LHCN-M2 (cell line): Measurements from ENCODE around the gene FBXW7. TPM values are rescaled to one million over a fixed set of nuclear protein-coding genes. Genes with fewer than 3 reads are reported as not detected.

Experiments used
- DNase-seq: peaks from one replicate; pipeline ENCODE4 v3.0.0-alpha.2; 2012; ENCODE audit warnings: low read depth
- total RNA-seq: library from RNA; depleted of rRNA; stranded (reverse); fragments of >200 nt; gene quantifications from 2 replicates; pipeline ENCODE4 v1.2.3, GENCODE V29; 2014

The FBXW7 gene
- total RNA-seq, 1 experiment from 2014 or later = 20.1 TPM

DNA sequence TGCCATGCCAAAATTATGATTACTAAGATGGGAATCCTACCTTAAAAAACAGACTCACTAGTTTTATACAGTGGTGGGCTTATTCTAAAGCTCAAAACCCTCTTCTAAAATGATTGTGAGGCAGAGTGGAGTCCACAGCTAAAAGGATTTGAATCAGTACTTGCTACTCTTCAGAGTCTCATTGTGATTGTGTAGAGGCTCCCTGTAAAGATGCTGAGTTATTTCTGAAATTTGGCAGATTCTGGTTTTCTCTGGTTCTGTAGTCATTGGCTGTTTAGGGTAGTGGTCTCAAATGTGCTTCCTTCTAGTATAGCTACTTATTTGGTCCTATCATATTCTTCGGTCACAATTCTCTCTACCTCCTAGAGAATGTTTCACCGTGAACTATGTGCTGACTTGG lies 104.1 kb downstream of the FBXW7 start:
- DNase-seq = no peak

DNA sequence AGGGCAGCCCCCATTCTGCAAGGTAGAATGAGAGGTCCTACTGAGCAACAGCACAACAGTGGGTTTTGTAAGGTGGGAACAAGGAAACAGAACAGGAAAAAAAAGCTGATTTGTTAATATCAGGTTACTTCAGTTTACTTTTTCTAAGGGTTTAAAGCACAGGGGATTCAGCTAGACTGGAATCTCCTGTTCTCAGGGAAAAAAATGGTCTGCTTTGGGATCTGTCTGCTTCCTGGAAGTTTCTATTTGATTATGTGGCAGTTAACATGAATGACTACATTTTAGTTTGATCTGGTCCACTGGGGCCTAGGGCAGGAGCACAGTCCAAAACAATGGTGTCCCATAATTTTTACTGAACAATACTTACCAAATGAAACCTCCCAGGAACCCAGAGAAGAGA lies 104.6 kb downstream of the FBXW7 start:
- no peak for DNase-seq

GRCh38 chr4:152430507-152430906 lies 105.4 kb downstream of the FBXW7 start:
- no peak for DNase-seq

GRCh38 chr4:152427981-152428380 lies 107.9 kb downstream of the FBXW7 start:
- DNase-seq = peak; percentile 19

DNA sequence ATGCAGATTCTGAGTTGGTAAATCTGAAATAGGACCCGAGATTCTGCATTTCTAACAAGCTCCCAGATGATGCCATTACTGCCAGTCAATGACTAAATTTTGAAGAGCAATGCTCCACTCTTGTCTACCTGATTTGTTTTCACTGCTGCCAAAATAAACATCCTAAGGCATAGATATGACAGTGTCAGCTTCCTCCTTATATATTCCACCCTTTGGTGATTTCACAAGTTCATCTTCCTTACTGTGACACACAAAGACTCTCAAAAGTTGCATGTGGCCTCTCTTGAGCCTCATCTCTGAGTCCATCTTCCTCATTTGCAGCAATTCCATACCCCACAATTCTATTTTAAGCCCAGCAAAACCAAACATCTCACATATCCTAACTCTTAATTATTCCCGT lies 110.9 kb downstream of the FBXW7 start:
- DNase-seq = no peak

GRCh38 chr4:152424396-152424795 lies 111.5 kb downstream of the FBXW7 start:
- no peak for DNase-seq

DNA sequence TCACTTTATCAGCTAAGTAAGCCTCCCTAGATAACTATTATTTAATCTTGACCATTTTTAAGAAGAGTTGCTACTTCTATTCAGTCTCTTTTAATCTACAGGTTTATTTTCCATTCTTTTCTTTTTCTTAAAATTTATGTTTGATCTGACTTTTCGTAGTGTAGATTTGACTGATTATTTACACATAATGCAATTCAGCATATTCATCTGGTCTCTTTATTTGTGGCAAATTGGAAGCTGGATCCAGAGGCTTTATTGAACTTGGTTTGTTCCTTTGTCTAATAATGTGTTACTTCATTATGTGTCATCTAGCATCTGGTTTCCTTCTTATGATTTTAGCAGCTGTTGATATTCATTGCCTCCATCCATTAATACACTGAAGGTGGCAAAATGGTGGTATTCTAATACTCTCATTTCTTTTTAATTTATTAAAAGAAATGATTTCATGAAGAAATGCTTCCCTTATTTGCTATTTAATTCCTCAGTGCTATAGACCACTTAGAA lies 113.0 kb downstream of the FBXW7 start:
- peak; percentile 64 for DNase-seq

DNA sequence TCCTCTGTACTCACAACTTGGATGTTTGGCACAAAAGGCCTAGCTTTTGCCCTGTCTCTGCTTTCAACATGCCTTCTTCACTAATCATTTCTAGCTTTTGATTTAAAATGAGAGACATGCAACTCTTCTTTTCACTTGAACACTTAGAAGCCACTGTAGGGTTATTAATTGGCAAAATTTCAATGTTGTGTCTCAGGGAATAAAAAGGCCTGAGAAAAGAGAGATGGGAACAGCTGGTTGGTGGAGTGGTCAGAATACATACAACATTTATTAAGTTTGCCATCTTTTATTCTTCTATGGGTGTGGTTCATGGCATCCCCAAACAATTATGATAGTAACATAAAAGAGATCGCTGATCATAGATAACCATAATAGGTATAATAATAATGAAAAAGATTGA lies 114.3 kb downstream of the FBXW7 start:
- DNase-seq = peak; percentile 71

DNA sequence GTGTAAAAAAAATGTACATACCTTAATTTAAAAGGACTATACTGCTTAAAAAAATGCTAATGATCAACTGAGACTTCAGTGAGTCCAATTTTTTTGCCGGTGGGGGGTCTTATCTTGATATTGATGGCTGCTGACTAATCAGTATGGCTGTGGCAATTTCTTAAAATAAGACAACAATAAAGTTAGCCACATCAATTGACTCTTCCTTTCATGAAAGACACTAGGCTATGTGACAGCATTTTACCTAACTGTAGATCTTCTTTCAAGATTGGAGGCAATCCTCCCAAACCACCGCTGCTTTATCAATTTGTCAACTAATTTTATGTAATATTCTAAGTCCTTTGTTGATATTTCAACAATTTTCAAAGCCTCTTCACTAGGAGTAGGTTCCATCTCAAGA lies 116.1 kb downstream of the FBXW7 start:
- DNase-seq = no peak

GRCh38 chr4:152417673-152418072 lies 118.2 kb downstream of the FBXW7 start:
- no peak for DNase-seq

GRCh38 chr4:152415980-152416379 lies 119.9 kb downstream of the FBXW7 start:
- DNase-seq = peak; percentile 40

- peak; percentile 42 for DNase-seq
These were observed 127.2 kb downstream of the FBXW7 start for GRCh38 chr4:152408514-152409327.

GRCh38 chr4:152401424-152401823 lies 134.5 kb downstream of the FBXW7 start:
- DNase-seq = no peak

DNA sequence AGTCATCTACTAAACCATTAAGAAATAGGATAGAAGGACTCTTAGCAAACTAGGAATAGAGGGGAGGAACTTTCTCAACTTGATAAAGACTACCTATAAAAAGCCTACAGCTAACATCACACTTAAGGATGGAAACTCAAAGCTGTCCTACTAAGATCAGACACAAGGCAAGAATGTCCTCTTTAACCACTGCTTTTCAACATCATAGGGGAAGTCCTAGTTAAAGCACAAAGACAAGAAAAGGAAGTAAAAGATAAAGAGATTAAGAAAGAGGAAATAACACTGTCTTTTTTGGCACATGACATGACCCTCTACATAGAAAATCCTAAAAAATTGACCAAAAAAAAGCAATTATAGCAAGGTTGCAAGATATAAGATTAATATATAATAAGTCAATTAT lies 136.6 kb downstream of the FBXW7 start:
- DNase-seq = no peak

DNA sequence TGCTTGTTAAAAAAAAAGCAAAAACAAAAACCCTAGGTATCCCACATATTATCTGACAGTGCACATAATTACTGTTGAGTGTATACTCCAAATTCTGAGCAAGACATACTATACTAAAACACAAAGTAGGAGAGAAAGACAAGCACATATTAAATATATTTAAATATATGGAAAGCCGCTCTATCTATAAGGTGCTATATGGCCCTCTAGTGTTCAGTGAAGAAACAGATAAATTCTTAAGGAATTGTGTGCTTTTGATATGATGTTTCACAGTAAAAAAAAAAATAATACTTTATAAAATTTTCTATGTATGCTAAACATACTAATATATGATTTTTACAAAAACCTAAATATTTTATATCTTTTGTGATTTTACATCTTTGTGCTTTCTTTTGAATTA lies 137.8 kb downstream of the FBXW7 start:
- peak; percentile 14 for DNase-seq

- no peak for DNase-seq
These were observed 141.1 kb downstream of the FBXW7 start for GRCh38 chr4:152394791-152395190.

GRCh38 chr4:152392079-152392478 lies 143.8 kb downstream of the FBXW7 start:
- DNase-seq = no peak

GRCh38 chr4:152390216-152390615 lies 145.7 kb downstream of the FBXW7 start:
- DNase-seq = no peak

- DNase-seq = no peak
These were observed 146.5 kb downstream of the FBXW7 start for GRCh38 chr4:152389359-152389758.

- peak; percentile 25 for DNase-seq
These were observed 150.3 kb downstream of the FBXW7 start for GRCh38 chr4:152385551-152385950.

GRCh38 chr4:152382057-152382785 lies 153.7 kb downstream of the FBXW7 start:
- DNase-seq = peak; percentile 73

- no peak for DNase-seq
These were observed 155.0 kb downstream of the FBXW7 start for GRCh38 chr4:152380919-152381318.

DNA sequence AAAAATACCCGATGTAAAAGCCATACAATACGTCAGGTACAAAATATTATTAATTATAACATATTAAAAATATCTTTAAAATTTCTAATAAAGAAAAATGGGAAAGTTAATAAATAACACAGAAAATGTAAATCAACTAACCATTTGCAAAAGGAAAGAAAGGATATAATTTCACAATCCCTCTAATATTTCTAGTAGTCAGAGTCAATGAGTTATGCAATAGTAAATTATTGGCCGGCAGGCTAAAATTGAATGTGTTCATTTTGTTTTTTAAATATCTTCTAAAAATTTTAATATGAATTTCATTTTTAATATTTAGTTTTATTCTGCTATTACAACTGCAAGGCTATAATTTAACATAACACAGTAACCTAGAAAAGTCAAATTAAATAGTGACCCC lies 155.7 kb downstream of the FBXW7 start:
- DNase-seq = no peak
